ENCODE data around the gene ZNF488. TPM values are rescaled to one million over a fixed set of nuclear protein-coding genes. Genes with fewer than 3 reads are reported as not detected.
"Not testable (repeated sequence)": the region's sequence is repeated elsewhere in the genome, so short reads cannot be mapped to it uniquely, and the experiment has no call there.

ZNF488 gene
- total RNA-seq, 1 experiment from 2014 or later, result 2.2 TPM

GRCh38 chr10:47397256-47397655 is 13.2 kb upstream of the ZNF488 start:
- DNase-seq, result no peak
- Mint-ChIP-seq H3K4me1 (ENCODE audit: low read depth, unreplicated experiment) (peaks cover 15% of the 10 kb centered on the region), H3K27me3 (ENCODE audit: unreplicated experiment) (no peaks in the 10 kb centered on the region), H3K9me3 (ENCODE audit: low read depth, unreplicated experiment) (peaks cover 2% of the 10 kb centered on the region), H3K36me3 (ENCODE audit: insufficient read depth, unreplicated experiment) (peaks cover 3% of the 10 kb centered on the region), H3K27ac (ENCODE audit: unreplicated experiment) (no peak overlapping the region), H3K4me3 (ENCODE audit: low read depth, unreplicated experiment) (no peak overlapping the region)
- intact Hi-C loops (cut with micrococcal nuclease; ENCODE audit: unreplicated experiment), result no loop called here
- TF ChIP-seq CTCF (IDR thresholded peaks at IDR 0.05; ENCODE audit: unreplicated experiment), result no peak
- CTCF ChIA-PET, result no interaction called here
- BruUV-seq (replicated peaks), result no TSS peak

GRCh38 chr10:47396311-47396717 is 12.2 kb upstream of the ZNF488 start:
- Mint-ChIP-seq H3K4me1 (ENCODE audit: low read depth, unreplicated experiment) (peaks cover 9% of the 10 kb centered on the region), H3K4me3 (ENCODE audit: low read depth, unreplicated experiment) (no peak overlapping the region), H3K27ac (ENCODE audit: unreplicated experiment) (no peak overlapping the region), H3K27me3 (ENCODE audit: unreplicated experiment) (no peaks in the 10 kb centered on the region), H3K36me3 (ENCODE audit: insufficient read depth, unreplicated experiment) (no peaks in the 10 kb centered on the region), H3K9me3 (ENCODE audit: low read depth, unreplicated experiment) (peaks cover 2% of the 10 kb centered on the region)
- CTCF ChIA-PET, result no interaction called here
- DNase-seq, result no peak
- no peak for TF ChIP-seq CTCF (IDR thresholded peaks at IDR 0.05; ENCODE audit: unreplicated experiment)
- intact Hi-C loops (cut with micrococcal nuclease; ENCODE audit: unreplicated experiment), result no loop called here
- BruUV-seq (replicated peaks), result no TSS peak

- CTCF ChIA-PET, result no interaction called here
- TF ChIP-seq CTCF (IDR thresholded peaks at IDR 0.05; ENCODE audit: unreplicated experiment), result no peak
- Mint-ChIP-seq H3K27me3 (ENCODE audit: unreplicated experiment) (no peaks in the 10 kb centered on the region), H3K4me1 (ENCODE audit: low read depth, unreplicated experiment) (no peaks in the 10 kb centered on the region), H3K36me3 (ENCODE audit: insufficient read depth, unreplicated experiment) (peaks cover 4% of the 10 kb centered on the region), H3K27ac (ENCODE audit: unreplicated experiment) (no peak overlapping the region), H3K9me3 (ENCODE audit: low read depth, unreplicated experiment) (peaks cover 2% of the 10 kb centered on the region), H3K4me3 (ENCODE audit: low read depth, unreplicated experiment) (no peak overlapping the region)
- BruUV-seq (replicated peaks), result no TSS peak
- intact Hi-C loops (cut with micrococcal nuclease; ENCODE audit: unreplicated experiment), result no loop called here
- no peak for DNase-seq
Observed at GRCh38 chr10:47389619-47390018, 5.5 kb upstream of the ZNF488 start.

- no peak for TF ChIP-seq CTCF (IDR thresholded peaks at IDR 0.05; ENCODE audit: unreplicated experiment)
- BruUV-seq (replicated peaks), result no TSS peak
- no peak for DNase-seq
- Mint-ChIP-seq H3K4me3 (ENCODE audit: low read depth, unreplicated experiment) (no peak overlapping the region), H3K36me3 (ENCODE audit: insufficient read depth, unreplicated experiment) (peaks cover 8% of the 10 kb centered on the region), H3K27ac (ENCODE audit: unreplicated experiment) (no peak overlapping the region), H3K4me1 (ENCODE audit: low read depth, unreplicated experiment) (peaks cover 2% of the 10 kb centered on the region), H3K9me3 (ENCODE audit: low read depth, unreplicated experiment) (peaks cover 2% of the 10 kb centered on the region), H3K27me3 (ENCODE audit: unreplicated experiment) (no peaks in the 10 kb centered on the region)
- intact Hi-C loops (cut with micrococcal nuclease; ENCODE audit: unreplicated experiment), result no loop called here
- CTCF ChIA-PET, result no interaction called here
Observed at GRCh38 chr10:47388879-47389278, 4.8 kb upstream of the ZNF488 start.

- DNase-seq; BruUV-seq (replicated peaks); H3K27ac Mint-ChIP-seq (ENCODE audit: unreplicated experiment); H3K27me3 Mint-ChIP-seq (ENCODE audit: unreplicated experiment); H3K4me3 Mint-ChIP-seq (ENCODE audit: low read depth, unreplicated experiment); H3K9me3 Mint-ChIP-seq (ENCODE audit: low read depth, unreplicated experiment); CTCF ChIA-PET; intact Hi-C loops (cut with micrococcal nuclease; ENCODE audit: unreplicated experiment): not testable (repeated sequence)
- Mint-ChIP-seq H3K4me1 (ENCODE audit: low read depth, unreplicated experiment) (peaks cover 12% of the 10 kb centered on the region), H3K36me3 (ENCODE audit: insufficient read depth, unreplicated experiment) (peaks cover 13% of the 10 kb centered on the region)
Observed at GRCh38 chr10:47386104-47386503, 2.0 kb upstream of the ZNF488 start.
